Amniotic stem cell (primary cell): Measurements from ENCODE around the gene SUFU.
"Not testable (repeated sequence)": the region's sequence is repeated elsewhere in the genome, so short reads cannot be mapped to it uniquely, and the experiment has no call there.

Experiments used
- DNase-seq: peaks from one replicate; lab custom pipeline; 2025; lab: John Stamatoyannopoulos, UW

Gene SUFU

DNA sequence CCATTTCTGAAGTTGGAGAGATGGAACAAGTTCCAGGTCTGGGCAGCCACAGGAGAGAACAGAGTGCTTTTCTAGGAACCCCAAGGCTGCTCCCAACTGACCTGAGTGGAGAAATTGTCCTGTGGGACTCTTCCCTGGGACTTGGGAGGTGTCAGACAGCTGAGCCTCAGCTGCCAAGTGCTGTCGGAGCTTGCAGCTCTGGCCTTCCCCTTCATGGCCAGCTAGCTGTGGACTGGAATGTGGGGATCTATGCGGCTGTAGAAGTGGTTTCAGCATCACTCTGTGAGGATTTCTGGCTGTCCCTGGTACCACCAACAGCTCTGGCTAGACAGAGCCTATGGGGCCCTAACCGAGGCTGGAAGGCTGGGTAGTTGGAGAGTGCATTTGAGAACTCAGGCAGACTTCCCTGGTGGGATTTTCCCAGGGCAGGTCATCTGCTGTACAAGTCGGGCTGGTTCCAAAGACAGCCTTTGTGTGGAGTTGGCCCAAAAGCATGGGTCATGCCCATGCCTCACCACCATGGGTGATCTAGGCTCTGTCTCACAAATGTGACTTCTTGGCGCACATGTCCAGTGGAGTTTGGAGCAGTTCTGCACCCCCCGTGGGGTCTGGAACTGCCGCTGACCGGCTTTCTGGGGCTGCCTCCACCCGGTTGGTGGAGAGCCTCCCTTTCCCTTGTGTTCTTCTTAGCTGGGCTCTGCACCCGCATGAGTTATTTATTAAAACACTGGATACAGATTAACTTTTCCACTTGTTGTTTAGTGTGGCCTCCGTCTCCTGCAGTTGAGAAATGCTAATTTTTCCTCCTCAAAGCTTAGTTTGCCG is 10.9 kb downstream of the SUFU start:
- no peak for DNase-seq

DNA sequence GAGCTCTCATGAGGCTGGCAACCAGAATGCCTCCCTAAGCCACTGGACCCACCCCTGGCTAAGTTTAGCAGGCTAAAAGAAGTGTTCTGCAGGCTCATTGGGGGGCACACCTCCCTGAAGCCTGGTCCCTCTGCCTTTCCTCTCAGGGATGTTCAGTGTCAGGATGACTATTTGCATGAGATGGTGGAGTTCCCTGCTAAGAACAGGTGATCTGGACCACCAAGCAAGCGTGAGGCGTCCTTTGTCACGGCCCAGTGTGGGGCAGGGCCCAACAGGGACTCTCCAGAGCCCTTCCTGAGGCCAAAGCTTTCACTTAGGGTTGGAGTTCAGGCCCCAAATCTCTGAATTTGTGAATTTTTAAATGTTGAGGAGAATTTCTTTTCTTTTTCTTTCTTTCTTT is 12.0 kb downstream of the SUFU start:
- DNase-seq: no peak

DNA sequence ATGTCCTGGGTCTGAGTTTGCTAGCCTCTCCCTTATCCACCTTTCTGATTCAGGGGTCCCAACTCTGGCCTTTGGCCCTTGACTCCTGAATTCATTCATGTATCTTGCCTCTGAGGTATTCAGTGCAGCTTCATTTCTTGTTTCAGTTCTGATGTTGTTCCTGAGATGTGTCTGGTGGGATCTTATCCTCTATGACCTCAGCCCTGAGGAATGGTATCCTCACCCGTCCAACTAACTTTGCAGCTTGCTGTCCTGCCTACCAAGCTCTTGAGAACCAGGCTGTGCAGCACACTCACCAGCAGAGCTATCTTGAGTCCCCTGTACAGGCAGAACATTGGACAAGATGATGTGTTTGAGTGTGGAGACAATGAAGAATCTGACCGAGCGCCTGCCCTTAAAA is 13.8 kb downstream of the SUFU start:
- no peak for DNase-seq

DNA sequence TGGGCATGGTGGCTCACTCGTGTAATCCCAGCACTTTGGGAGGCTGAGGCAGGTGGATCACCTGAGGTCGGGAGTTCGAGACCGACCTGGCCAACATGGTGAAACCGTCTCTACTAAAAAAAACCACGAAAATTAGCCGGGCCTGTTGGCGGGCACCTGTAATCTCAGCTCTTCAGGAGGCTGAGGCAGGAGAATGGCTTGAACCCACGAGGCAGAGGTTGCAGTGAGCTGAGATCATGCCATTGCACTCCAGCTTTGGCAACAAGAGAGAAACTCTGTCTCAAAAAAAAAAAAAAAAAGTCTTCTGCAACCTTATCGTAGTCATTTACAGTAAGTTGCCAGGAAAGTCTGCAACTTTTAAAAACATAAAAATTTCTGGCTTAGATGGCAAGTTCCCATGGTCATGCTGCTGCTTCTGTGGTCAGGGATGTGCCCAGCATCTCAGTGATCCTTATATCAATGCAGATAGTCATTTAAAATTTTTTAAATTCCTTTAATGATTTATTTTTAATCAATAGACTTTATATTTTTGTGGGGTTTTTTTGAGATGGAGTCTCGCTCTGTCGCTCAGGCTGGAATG is 15.6 kb downstream of the SUFU start:
- DNase-seq: no peak

DNA sequence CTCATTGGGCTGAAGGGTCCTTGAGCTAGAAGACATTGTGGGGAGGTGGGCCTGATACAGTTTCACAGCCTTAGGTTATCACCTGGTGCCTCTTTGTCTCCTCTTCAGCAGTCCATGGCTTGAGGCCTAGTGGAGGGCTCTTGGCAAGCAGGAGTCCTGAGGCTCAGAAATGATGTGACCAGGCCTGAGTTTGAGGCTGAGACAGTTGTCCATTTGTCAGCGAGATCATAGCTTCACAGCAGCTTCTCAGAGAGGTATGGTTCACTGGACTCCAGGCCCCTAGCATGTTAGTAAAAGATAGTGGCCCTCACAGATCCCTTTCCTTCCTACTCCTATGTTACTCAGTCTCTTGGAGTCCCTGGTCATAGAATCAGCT is 19.1 kb downstream of the SUFU start:
- no peak for DNase-seq

DNA sequence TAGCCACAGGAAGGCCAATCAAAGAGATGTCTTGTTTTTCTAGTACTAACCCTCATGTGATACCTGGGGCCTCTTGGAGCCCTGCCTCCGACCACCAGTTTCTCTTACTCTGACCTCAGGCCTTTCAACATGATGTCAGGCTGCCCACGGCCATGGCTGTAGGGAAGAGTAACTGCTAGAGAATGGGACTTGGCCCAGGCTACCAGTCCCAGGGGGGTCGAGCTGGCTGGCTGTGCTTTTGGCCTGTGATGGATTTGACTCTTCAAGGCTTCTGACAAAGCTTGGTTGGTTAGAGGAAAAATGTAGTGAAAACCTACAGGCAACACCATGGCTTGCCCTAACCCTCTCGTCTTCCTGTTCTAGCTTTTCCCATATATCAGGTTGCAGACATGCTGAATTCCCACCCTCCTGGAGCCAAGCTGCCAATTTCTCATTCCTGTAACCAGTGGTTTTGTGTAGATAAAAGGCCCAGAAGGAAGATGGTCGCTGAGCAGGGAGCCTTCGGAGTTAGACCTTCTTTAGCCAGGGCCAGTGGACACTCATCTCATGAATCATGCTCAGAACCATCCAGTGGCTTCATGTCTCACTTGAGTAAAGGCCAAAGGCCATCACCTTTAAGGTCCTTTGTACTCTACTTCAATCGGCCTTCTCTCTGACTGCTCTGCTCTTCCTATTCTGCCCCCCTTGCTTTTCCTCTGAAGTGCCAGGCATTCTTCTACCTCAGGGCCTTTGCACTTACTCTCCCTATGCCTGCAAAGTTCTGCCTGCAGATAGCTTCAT is 19.7 kb downstream of the SUFU start:
- DNase-seq: no peak

DNA sequence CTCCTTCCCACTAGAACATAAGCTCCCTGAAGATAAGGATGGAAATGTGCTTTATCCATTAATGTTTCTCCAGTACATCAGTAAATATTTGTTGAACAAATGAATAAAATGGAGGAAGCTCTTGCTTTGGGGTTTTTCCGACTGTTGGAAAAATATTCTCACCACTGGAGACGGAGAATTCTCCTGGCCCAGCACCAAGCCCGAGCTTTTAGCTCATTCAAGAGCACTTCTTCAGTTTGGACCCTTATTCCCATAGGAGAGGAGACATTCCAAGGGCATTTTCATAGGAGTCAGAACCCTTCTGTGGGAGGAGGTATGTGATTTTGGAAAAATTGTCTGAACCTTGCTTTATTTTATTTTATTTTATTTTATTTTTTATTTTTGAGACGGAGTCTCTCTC is 21.0 kb downstream of the SUFU start:
- DNase-seq: no peak

DNA sequence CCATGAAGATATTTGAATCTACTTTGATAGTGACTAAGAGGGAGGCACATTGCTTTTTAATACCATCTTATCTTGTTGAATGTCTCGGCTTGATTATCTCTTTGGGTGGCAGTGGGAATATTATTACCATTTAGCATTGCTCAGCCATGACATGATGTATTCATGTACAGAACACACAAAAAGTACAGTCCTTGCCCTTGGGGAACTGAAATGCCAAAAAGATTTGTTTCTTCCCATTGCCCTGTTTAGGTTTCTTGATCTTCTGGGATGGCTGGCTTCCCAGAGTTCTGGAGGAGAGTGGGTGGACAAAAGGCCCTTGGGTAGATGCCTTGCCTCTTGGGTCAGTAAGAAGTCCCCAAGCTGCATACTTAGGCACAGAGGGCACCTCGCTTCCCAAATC is 23.8 kb downstream of the SUFU start:
- DNase-seq: no peak

DNA sequence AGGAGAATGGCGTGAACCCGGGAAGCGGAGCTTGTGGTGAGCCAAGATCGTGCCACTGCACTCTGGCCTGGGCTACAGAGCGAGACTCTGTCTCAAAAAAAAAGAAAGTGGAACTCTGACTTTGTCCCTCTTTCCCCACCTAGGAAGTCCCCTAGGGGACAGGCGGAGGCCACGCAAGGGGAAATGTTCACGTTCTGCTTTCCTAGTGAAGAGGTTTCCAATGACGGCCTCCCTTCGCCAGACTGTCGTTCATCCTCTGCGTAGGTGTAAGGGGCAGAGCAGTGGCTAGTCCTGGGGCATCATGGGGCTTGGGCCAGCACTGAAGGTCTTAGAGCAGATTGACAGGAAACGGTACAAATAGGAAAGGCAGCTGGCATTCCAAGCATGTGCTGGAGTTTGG is 30.6 kb downstream of the SUFU start:
- no peak for DNase-seq

DNA sequence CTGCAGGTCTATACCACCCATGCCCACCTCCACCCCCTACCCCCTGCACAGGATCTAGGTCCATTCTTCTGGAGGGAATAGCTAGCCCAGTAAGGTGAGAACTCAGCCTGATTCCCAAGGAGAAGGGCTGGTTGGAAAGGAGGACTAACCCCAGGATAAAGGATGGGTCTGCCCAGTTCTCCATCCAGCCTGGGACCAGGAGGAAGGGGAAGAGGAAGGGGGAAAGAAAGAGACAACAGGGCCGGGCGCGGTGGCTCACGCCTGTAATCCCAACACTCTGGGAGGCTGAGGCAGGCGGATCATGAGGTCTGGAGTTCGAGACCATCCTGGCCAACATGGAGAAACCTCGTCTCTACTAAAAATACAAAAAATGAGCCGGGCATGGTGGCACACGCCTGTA is 31.2 kb downstream of the SUFU start:
- DNase-seq: not testable (repeated sequence)

DNA sequence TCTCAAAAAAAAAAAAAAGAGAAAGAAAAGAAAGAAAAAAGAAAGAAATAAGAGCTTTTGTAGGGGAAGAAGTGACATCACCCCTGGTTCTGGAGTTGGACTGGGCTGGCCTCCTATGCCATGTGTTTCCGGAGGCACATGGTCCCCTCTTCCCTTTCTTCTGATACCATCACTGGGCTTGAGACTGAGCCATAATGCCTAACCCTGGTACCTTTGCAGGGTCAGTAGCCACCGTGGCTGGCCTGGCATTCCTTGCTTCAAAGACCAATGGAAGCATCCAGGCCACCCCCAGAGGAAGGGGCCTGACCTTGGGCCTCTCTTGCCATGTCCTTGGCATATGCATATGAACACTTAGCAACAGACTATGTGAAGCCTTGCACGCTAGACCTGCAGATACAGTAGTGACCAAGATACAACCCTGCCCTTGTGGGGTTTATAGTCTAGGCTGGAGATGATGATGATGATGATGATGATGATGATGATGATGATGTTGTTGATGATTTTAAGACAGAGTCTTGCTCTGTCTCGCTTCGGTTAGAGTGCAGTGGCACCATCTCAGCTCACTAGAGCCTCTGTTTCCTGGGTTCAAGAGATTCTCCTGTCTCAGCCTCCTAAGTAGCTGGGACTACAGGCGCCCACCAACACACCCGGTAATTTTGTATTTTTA is 31.8 kb downstream of the SUFU start:
- no peak for DNase-seq

DNA sequence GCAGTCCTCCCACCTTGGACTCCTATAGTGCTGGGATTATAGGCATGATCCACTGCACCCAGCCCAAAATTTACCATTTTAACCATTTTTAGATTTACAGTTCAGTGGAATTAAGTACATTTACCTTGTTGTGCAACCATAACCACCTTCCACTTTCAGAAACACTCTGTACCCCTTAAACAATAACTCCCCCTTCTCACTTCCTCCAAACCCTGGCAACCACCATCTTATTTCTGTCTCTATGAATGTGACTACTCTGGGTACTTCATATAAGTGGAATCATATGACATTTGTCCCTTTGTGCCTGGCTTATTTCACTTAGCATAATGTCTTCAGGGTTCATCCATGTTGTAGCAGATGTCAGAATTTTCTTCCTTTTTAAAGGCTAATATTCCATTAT is 33.6 kb downstream of the SUFU start:
- no peak for DNase-seq

DNA sequence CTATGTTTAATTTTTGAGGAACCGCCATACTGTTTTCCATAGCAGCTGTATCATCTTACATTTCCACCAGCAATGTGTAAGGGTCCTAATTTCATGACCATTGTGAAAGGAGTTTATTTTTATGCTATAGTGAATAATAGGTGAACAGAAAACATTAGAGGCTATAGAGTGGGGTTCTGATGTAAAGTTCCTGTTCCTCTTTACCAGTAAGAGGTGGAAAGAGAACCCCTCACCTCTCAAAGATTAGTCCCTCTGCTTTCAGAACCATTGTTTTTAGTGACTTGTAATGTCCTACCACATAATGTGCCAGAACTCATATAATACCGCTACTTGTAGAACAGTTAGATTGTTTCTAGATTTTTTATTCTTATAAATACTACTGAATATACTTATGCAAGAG is 34.2 kb downstream of the SUFU start:
- no peak for DNase-seq

DNA sequence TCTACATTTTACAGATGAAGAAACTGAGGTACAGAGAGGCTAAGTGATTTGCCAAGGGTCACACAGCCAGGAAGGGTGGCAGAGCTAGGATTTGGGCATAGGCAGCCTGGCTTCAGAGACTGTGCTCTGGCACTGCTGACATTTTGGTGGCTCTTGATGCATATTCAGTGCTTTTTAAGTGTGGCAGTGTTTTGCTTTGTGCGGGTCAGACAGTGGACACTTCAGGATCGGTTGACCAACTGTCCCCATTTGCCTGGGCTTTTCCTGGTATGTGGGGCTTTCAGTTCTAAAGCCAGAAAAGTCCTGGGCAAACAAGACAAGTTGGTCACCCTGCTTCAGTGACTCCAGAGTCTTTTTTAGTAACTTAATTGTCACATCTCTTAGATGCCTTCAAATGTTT is 35.0 kb downstream of the SUFU start:
- DNase-seq: no peak

DNA sequence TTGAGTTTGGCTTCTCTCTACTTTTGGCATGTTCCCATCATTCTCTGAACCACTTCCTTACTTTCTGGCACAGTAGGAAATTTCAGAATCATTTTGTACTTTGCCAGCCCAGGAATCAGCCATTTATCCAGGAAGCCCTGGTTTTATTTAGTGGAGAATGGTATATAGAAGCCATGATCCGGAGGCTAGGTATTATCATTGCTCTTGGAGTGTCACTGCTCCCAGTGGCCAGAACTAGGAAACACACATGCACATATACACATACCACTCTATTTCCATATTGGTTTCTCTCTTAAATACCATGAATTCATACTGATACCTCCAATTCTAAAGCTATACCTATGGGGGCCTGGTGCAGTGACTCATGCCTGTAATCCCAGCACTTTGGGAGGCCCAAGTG is 36.3 kb downstream of the SUFU start:
- DNase-seq: no peak

DNA sequence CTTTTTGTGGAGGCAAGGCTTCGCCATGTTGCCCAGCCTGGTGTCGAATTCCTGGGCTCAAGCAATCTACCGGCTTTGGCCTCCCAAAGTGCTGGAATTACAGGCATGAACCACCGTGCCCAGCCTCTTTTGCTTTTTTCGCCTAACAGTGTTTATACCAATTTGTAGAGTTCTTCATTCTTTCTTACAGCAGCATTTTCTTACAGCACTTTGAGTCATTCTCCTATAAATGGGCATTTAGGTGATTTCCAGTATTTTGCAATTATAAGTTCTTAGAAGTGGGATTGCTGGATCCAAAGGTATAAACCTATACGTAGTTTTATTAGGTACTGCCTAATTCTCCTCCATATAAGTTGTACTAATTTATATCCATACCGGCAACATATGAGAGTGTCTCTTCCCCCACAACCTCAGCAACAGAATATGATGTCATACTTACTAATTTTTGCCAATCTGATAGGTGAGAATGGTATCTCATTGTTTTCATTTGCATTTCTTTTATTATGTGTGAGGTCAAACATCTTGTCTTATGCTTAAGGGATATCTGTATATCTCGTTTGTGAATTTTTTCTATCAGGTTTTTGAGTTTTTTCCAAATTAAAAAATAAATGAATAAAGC is 39.1 kb downstream of the SUFU start:
- peak; percentile 17 for DNase-seq

DNA sequence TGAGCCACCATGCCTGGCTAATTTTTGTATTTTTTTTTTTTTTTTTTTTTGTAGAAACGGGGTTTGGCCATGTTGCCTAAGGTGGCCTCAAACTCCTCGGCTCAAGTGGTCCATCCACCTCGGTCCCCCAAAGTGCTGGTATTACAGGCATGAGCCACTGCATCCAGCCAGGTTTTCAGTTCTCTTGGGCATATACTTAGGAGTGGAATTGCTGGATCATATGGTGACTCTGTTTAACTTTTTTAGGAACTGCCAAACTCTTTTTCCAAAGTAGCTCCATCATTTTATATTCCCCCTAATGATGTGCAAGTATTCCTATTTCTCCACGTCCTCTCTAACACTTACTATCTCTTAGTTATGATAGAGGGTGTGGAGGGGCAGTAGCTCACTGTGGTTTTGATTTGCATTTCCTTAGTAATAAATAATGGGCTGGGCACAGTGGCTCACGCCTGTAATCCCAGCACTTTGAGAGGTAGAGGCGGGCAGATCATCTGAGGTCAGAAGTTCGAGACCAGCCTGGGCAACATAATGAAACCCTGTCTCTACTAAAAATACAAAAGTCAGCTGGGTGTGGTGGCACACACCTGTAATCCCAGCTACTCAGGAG is 41.6 kb downstream of the SUFU start:
- no peak for DNase-seq

DNA sequence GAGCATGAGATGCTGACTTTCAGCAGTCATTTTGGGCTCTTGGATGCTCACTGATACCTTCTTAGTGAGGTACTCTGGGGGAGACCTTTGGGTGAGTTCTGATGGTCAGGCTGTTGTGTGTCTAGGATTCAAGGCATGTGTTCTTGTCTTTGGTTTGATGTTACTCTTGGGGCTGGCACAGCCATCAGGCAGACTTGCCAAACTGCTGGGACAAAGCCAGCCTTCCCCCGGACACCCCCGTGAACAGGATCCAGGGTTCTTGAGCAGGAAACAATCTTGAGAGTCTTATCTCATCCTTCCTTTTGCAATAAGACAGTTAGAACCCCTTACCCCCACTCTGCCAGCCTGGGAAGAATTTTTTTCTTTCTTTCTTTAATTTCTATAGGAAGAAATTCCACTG is 42.2 kb downstream of the SUFU start:
- no peak for DNase-seq

DNA sequence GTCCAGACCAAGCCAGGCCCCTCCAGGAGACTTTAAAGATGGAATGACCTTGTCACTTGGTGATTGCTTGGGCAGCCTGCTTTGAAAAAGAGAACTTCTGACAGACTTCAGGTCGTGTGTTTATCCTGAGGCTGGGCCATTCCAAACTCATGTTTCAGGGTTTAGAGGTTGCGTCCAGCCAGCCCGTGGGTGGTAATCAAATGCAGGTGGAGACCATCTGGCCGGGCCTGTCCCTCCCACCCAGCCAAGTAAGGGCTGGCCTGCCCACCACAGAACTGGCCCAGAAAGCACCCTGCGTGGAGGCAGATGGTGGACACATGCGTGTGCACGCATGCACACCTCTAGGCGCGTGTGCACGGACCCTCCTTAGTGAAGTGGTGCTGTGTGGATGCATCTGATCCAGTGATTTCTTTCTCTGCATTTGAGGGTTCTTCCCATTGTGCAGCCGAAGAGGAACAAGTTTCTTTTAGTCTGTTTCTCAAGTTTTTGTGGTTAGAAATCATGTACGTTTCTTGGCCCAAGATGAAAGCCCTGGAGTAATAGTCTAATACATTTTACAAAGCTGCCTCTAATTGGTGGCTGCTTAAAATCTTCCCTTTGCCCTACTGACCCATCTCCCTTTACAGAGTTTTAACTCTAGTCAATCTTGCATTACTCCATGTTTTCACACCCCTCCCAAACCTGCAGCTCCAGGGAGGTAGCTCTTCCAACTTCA is 43.0 kb downstream of the SUFU start:
- DNase-seq: peak; percentile 12

DNA sequence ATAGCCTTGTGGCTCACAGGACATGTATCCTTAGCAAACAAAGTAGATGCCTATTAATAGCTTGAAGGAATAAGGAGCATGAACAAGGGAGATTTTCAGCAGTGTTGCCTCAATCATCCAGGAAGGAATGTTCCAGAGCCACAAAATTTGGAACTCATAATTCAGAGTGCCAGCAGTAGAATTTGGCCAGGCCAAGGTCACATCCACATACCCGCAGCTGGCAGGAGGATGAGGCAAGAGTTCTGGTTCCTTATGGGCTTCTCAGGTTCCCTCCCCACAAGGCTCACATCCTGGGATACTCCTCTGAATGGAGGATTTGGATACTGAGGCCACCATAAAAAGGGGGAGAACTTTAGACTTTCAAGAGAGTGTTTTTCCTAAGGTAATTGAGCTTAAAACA is 45.8 kb downstream of the SUFU start:
- no peak for DNase-seq

DNA sequence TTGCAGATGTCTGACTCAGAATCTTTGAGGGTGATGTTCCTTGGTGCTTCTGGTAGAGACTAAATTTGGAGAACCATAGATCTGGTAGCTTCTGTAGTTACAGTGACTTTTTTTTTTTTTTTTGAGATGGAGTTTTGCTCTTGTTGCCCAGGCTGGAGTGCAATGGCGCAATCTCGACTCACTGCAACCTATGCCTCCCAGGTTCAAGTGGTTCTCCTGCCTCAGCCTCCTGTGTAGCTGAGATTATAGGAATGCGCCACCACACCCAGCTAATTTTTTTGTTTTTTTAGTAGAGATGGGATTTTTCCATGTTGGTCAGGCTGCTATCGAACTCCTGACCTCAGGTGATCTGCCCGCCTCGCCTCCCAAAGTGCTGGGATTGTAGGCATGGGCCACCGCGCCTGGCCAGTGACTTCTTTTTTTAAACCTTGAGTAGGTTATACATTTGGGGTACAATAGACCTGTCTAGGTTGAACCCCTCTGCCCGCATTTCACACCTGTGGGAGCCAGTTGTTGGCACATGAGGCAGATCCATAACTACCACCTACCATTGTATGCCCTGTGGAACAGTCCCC is 47.0 kb downstream of the SUFU start:
- no peak for DNase-seq
